Hypothalamus (tissue), 51 donors: ENCODE data around the gene ZNRF3.

Source experiments
- DNase-seq, 51 donors: peaks; one replicate each; lab custom pipeline; 2025; lab: John Stamatoyannopoulos, UW

Gene ZNRF3

GRCh38 chr22:28949788-28950187 is 66.4 kb downstream of the ZNRF3 start:
- DNase-seq: no peak

GRCh38 chr22:28950617-28951411 is 67.4 kb downstream of the ZNRF3 start:
- no peak for DNase-seq

- no peak for DNase-seq
These were observed 68.2 kb downstream of the ZNRF3 start for GRCh38 chr22:28951530-28951929.

GRCh38 chr22:28951969-28952521 is 68.7 kb downstream of the ZNRF3 start:
- peak in 1 of 51 donors; percentile 5 for DNase-seq

GRCh38 chr22:28952857-28953256 is 69.5 kb downstream of the ZNRF3 start:
- no peak for DNase-seq

- DNase-seq: no peak
These were observed 70.0 kb downstream of the ZNRF3 start for GRCh38 chr22:28953403-28953802.

GRCh38 chr22:28953976-28954880 is 70.9 kb downstream of the ZNRF3 start:
- no peak for DNase-seq

GRCh38 chr22:28955817-28956216 is 72.4 kb downstream of the ZNRF3 start:
- no peak for DNase-seq

GRCh38 chr22:28956506-28956905 is 73.1 kb downstream of the ZNRF3 start:
- DNase-seq: no peak

GRCh38 chr22:28958611-28959010 is 75.2 kb downstream of the ZNRF3 start:
- peak in 8 of 51 donors; percentile 8 to 76 (median 33) for DNase-seq

- DNase-seq: no peak
These were observed 78.7 kb downstream of the ZNRF3 start for GRCh38 chr22:28962042-28962554.

- DNase-seq: no peak
These were observed 80.0 kb downstream of the ZNRF3 start for GRCh38 chr22:28963362-28963761.

GRCh38 chr22:28967163-28967665 is 83.8 kb downstream of the ZNRF3 start:
- no peak for DNase-seq

GRCh38 chr22:28967969-28968368 is 84.6 kb downstream of the ZNRF3 start:
- no peak for DNase-seq

- DNase-seq: no peak
These were observed 86.2 kb downstream of the ZNRF3 start for GRCh38 chr22:28969401-28970168.

GRCh38 chr22:28973352-28973751 is 90.0 kb downstream of the ZNRF3 start:
- no peak for DNase-seq

- DNase-seq: peak in 5 of 51 donors; percentile 5 to 24 (median 18)
These were observed 93.7 kb downstream of the ZNRF3 start for GRCh38 chr22:28977060-28977459.

- DNase-seq: no peak
These were observed 94.2 kb downstream of the ZNRF3 start for GRCh38 chr22:28977481-28977971.

GRCh38 chr22:28978158-28978557 is 94.8 kb downstream of the ZNRF3 start:
- peak in 3 of 51 donors; percentile 6 to 32 (median 32) for DNase-seq
